GM19467 (cell line): ENCODE measurements around the gene CLK4.

Experiments used
- ATAC-seq: cut with Tn5 transposase; IDR thresholded peaks from one replicate; pipeline ENCODE4 v1.9.1; 2021; ENCODE audit warnings: mild to moderate bottlenecking, moderate library complexity; ENCODE audit not compliant: unreplicated experiment

The CLK4 gene

GRCh38 chr5:178560911-178561310 is 65.9 kb downstream of the CLK4 start:
- ATAC-seq, result no peak

- no peak for ATAC-seq
These were observed 69.4 kb downstream of the CLK4 start for GRCh38 chr5:178557416-178557815.

DNA sequence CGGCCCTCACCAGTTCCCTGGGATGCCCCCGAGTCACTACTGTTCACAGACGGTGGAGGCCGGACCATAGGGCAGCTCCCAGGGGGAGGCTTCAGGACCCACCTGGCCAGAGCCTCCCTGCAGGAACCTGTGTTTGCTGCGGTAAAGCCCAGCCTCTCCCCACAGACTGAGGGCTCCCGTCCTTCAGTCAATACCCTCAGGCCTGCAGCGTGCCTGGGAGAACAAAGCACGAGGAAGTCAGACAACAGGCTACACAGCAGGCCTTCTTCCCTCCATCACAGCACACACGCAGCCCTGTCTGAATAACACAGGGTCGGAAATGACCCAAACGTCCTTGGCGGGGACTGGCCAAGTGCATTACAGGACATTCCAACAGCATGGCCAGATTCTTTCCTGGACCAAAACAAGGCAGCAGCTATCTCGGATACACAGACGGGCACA is 71.1 kb downstream of the CLK4 start:
- no peak for ATAC-seq

DNA sequence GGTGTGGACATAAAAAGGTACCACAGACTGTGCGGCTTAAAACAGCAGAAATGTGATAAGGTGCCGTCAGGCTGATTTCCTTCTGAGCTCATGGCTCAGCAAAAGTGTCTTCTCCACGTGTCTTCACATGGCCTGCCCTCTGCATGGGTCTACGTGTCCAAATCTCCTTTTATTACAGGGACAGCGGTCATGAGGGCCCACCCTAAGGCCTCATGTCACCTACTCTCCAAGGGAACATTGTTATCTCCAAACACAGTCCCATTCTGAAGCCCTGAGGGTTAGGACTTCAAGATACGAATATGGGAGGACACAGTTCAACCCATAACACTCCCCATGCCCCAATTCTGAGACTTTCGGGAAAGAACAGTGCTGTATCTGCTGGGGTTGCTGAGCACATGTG is 71.8 kb downstream of the CLK4 start:
- no peak for ATAC-seq

GRCh38 chr5:178554311-178554710 is 72.5 kb downstream of the CLK4 start:
- ATAC-seq, result no peak

- ATAC-seq, result no peak
These were observed 73.3 kb downstream of the CLK4 start for GRCh38 chr5:178553517-178553916.
